WTC11 (cell line): ENCODE measurements around the gene RWDD1. TPM values are rescaled to one million over a fixed set of nuclear protein-coding genes. Genes with fewer than 3 reads are reported as not detected.

Source experiments
- ATAC-seq: fragments of 200-7000 bp; cut with Tn5 transposase; 2 replicates; pipeline ENCODE4 v1.10.0; 2021; ENCODE audit warnings: mild to moderate bottlenecking, moderate library complexity
- CTCF ChIA-PET: fragments of 300-600 bp; sonication (Branson Sonifier 250); formaldehyde crosslinking; loops from one replicate; lab custom pipeline; 2021; ENCODE audit warnings: antibody characterized with exemption; lab: Charles Lee
- POLR2A ChIA-PET: fragments of 350-600 bp; sonication (Branson Sonifier 250); formaldehyde crosslinking; loops from one replicate; lab custom pipeline; 2021; ENCODE audit warnings: antibody characterized with exemption; lab: Charles Lee
- DNase-seq: peaks from one replicate; pipeline ENCODE4 v3.0.0; 2021; ENCODE audit warnings: low spot score
- H3K27ac Mint-ChIP-seq: 2 replicates; pipeline ENCODE4 v1.8.0; 2021; ENCODE audit warnings: mixed read lengths
- H3K27me3 Mint-ChIP-seq: 2 replicates; pipeline ENCODE4 v1.8.0; 2021; ENCODE audit warnings: low read depth, mild to moderate bottlenecking, moderate library complexity, mixed read lengths
- H3K36me3 Mint-ChIP-seq: 2 replicates; pipeline ENCODE4 v1.8.0; 2021; ENCODE audit warnings: mixed read lengths
- H3K4me1 Mint-ChIP-seq: 2 replicates; pipeline ENCODE4 v1.8.0; 2022; ENCODE audit warnings: mixed read lengths
- H3K4me3 Mint-ChIP-seq: 2 replicates; pipeline ENCODE4 v1.8.0; 2021; ENCODE audit warnings: mild to moderate bottlenecking, moderate library complexity, mixed read lengths
- H3K9me3 Mint-ChIP-seq: 2 replicates; pipeline ENCODE4 v1.8.0; 2021; ENCODE audit warnings: mixed read lengths
- CREM ChIP-seq: sonication (generic); formaldehyde crosslinking; IDR thresholded peaks from 2 replicates; pipeline ENCODE4 v1.8.1; 2022; ENCODE audit warnings: mild to moderate bottlenecking, missing genetic modification reagents, moderate library complexity
- GRHL2 ChIP-seq: fragments of 250-450 bp; sonication (Bioruptor Pico); IDR thresholded peaks from 2 replicates; pipeline ENCODE4 v1.8.0; 2022; ENCODE audit warnings: mild to moderate bottlenecking, moderate library complexity; ENCODE audit not compliant: insufficient replicate concordance, severe bottlenecking
- JAZF1 ChIP-seq: fragments of 250-450 bp; sonication (Bioruptor Pico); IDR thresholded peaks from 2 replicates; pipeline ENCODE4 v1.9.0; 2021; ENCODE audit warnings: moderate library complexity, mild to moderate bottlenecking, inconsistent platforms
- MXD4 ChIP-seq: fragments of 250-450 bp; sonication (Bioruptor Pico); IDR thresholded peaks from 2 replicates; pipeline ENCODE4 v1.8.0; 2021; ENCODE audit warnings: mild to moderate bottlenecking, moderate library complexity, borderline replicate concordance
- NFATC4 ChIP-seq: fragments of 250-450 bp; sonication (Bioruptor Pico); IDR thresholded peaks from 2 replicates; pipeline ENCODE4 v1.9.0; 2021; ENCODE audit warnings: mild to moderate bottlenecking
- ZNF121 ChIP-seq: sonication (generic); formaldehyde crosslinking; IDR thresholded peaks from 2 replicates; pipeline ENCODE4 v1.8.0; 2023; ENCODE audit warnings: missing genetic modification reagents
- ZNF396 ChIP-seq: fragments of 250-450 bp; sonication (Bioruptor Pico); IDR thresholded peaks from 2 replicates; pipeline ENCODE4 v1.8.0; 2021; ENCODE audit warnings: mild to moderate bottlenecking, moderate library complexity, borderline replicate concordance
- ZNF423 ChIP-seq: fragments of 250-450 bp; sonication (Bioruptor Pico); IDR thresholded peaks from 2 replicates; pipeline ENCODE4 v2.1.2; 2022; ENCODE audit warnings: mild to moderate bottlenecking, moderate library complexity
- total RNA-seq: library from RNA; stranded (reverse); gene quantifications from 3 replicates; pipeline ENCODE4 v1.2.3, GENCODE V29; 2021
- TF ChIP-seq, protein P1 (sequence below): sonication (generic); formaldehyde crosslinking; IDR thresholded peaks from 2 replicates; pipeline ENCODE4 v1.8.1; 2023; ENCODE audit warnings: mild to moderate bottlenecking, missing genetic modification reagents, moderate library complexity
- TF ChIP-seq, protein P2 (sequence below): sonication (generic); formaldehyde crosslinking; IDR thresholded peaks from 2 replicates; pipeline ENCODE4 v1.8.1; 2023; ENCODE audit warnings: mild to moderate bottlenecking, moderate library complexity, missing genetic modification reagents
- TF ChIP-seq, protein P3 (sequence below): sonication (generic); formaldehyde crosslinking; conservative IDR thresholded peaks from 2 replicates; pipeline ENCODE4 v1.8.1; 2022; ENCODE audit warnings: mild to moderate bottlenecking, missing genetic modification reagents
- TF ChIP-seq, protein P4 (sequence below): sonication (generic); formaldehyde crosslinking; IDR thresholded peaks from 2 replicates; pipeline ENCODE4 v1.8.1; 2023; ENCODE audit warnings: mild to moderate bottlenecking, missing genetic modification reagents, borderline replicate concordance
- TF ChIP-seq, protein P5 (sequence below): sonication (generic); formaldehyde crosslinking; IDR thresholded peaks from 2 replicates; pipeline ENCODE4 v1.8.1; 2023; ENCODE audit warnings: mild to moderate bottlenecking, missing genetic modification reagents, moderate library complexity
- TF ChIP-seq, protein P6 (sequence below): fragments of 250-450 bp; sonication (Bioruptor Pico); IDR thresholded peaks from 2 replicates; pipeline ENCODE4 v2.1.2; 2022; ENCODE audit warnings: mild to moderate bottlenecking, moderate library complexity
- TF ChIP-seq, protein P7 (sequence below): sonication (generic); formaldehyde crosslinking; IDR thresholded peaks from 2 replicates; pipeline ENCODE4 v1.8.0; 2022; ENCODE audit warnings: mild to moderate bottlenecking, missing genetic modification reagents
- TF ChIP-seq, protein P8 (sequence below): sonication (generic); formaldehyde crosslinking; IDR thresholded peaks from 2 replicates; pipeline ENCODE4 v1.8.1; 2022; ENCODE audit warnings: mild to moderate bottlenecking, moderate library complexity, missing genetic modification reagents

Gene RWDD1
- total RNA-seq, 1 experiment from 2014 or later, result 33.8 TPM

DNA sequence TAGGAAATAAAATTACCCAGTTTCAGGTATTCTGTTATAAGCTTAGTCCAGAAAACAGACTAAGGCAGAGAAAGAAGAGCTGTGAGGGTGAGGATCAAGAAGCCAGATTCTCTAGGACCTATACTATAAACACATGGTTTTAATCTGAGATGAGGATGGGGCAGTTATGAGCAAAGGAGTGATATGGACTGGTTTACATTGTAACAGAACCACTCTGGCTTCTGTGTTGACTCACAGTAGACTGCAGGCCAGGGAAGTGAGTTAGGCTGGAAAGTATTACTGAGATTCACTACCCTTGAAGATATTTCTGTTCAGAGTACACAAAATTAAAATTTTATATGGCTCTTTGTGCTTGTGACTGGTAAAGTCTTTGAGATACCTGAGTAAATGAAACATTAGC lies 3.2 kb upstream of the RWDD1 start:
- Mint-ChIP-seq H3K9me3 (no peaks in the 10 kb centered on the region), H3K27ac (no peak overlapping the region), H3K4me1 (peaks cover 14% of the 10 kb centered on the region), H3K27me3 (no peaks in the 10 kb centered on the region; the same call in 1 of the 2 replicates), H3K36me3 (no peaks in the 10 kb centered on the region; the same call in 1 of the 2 replicates), H3K4me3 (no peak overlapping the region)
- POLR2A ChIA-PET, result no interaction called here
- TF ChIP-seq CREM (CRISPR knock-in tag), result no peak
- TF ChIP-seq, protein P1, sequence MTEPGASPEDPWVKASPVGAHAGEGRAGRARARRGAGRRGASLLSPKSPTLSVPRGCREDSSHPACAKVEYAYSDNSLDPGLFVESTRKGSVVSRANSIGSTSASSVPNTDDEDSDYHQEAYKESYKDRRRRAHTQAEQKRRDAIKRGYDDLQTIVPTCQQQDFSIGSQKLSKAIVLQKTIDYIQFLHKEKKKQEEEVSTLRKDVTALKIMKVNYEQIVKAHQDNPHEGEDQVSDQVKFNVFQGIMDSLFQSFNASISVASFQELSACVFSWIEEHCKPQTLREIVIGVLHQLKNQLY, result no peak
- TF ChIP-seq, protein P2, sequence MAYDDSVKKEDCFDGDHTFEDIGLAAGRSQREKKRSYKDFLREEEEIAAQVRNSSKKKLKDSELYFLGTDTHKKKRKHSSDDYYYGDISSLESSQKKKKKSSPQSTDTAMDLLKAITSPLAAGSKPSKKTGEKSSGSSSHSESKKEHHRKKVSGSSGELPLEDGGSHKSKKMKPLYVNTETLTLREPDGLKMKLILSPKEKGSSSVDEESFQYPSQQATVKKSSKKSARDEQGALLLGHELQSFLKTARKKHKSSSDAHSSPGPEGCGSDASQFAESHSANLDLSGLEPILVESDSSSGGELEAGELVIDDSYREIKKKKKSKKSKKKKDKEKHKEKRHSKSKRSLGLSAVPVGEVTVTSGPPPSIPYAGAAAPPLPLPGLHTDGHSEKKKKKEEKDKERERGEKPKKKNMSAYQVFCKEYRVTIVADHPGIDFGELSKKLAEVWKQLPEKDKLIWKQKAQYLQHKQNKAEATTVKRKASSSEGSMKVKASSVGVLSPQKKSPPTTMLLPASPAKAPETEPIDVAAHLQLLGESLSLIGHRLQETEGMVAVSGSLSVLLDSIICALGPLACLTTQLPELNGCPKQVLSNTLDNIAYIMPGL (CRISPR knock-in tag), result no peak
- no peak for TF ChIP-seq ZNF396
- TF ChIP-seq JAZF1, result no peak
- TF ChIP-seq ZNF423, result no peak
- TF ChIP-seq NFATC4 (CRISPR knock-in tag), result no peak
- TF ChIP-seq MXD4 (CRISPR knock-in tag), result no peak
- TF ChIP-seq, protein P3, sequence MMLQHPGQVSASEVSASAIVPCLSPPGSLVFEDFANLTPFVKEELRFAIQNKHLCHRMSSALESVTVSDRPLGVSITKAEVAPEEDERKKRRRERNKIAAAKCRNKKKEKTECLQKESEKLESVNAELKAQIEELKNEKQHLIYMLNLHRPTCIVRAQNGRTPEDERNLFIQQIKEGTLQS, result no peak
- TF ChIP-seq, protein P4, sequence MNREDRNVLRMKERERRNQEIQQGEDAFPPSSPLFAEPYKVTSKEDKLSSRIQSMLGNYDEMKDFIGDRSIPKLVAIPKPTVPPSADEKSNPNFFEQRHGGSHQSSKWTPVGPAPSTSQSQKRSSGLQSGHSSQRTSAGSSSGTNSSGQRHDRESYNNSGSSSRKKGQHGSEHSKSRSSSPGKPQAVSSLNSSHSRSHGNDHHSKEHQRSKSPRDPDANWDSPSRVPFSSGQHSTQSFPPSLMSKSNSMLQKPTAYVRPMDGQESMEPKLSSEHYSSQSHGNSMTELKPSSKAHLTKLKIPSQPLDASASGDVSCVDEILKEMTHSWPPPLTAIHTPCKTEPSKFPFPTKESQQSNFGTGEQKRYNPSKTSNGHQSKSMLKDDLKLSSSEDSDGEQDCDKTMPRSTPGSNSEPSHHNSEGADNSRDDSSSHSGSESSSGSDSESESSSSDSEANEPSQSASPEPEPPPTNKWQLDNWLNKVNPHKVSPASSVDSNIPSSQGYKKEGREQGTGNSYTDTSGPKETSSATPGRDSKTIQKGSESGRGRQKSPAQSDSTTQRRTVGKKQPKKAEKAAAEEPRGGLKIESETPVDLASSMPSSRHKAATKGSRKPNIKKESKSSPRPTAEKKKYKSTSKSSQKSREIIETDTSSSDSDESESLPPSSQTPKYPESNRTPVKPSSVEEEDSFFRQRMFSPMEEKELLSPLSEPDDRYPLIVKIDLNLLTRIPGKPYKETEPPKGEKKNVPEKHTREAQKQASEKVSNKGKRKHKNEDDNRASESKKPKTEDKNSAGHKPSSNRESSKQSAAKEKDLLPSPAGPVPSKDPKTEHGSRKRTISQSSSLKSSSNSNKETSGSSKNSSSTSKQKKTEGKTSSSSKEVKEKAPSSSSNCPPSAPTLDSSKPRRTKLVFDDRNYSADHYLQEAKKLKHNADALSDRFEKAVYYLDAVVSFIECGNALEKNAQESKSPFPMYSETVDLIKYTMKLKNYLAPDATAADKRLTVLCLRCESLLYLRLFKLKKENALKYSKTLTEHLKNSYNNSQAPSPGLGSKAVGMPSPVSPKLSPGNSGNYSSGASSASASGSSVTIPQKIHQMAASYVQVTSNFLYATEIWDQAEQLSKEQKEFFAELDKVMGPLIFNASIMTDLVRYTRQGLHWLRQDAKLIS (CRISPR knock-in tag), result no peak
- TF ChIP-seq, protein P5, sequence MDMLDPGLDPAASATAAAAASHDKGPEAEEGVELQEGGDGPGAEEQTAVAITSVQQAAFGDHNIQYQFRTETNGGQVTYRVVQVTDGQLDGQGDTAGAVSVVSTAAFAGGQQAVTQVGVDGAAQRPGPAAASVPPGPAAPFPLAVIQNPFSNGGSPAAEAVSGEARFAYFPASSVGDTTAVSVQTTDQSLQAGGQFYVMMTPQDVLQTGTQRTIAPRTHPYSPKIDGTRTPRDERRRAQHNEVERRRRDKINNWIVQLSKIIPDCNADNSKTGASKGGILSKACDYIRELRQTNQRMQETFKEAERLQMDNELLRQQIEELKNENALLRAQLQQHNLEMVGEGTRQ (CRISPR knock-in tag), result no peak
- TF ChIP-seq GRHL2 (CRISPR knock-in tag), result no peak
- TF ChIP-seq, protein P6, sequence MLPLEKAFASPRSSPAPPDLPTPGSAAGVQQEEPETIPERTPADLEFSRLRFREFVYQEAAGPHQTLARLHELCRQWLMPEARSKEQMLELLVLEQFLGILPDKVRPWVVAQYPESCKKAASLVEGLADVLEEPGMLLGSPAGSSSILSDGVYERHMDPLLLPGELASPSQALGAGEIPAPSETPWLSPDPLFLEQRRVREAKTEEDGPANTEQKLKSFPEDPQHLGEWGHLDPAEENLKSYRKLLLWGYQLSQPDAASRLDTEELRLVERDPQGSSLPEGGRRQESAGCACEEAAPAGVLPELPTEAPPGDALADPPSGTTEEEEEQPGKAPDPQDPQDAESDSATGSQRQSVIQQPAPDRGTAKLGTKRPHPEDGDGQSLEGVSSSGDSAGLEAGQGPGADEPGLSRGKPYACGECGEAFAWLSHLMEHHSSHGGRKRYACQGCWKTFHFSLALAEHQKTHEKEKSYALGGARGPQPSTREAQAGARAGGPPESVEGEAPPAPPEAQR (CRISPR knock-in tag), result no peak
- TF ChIP-seq, protein P7, sequence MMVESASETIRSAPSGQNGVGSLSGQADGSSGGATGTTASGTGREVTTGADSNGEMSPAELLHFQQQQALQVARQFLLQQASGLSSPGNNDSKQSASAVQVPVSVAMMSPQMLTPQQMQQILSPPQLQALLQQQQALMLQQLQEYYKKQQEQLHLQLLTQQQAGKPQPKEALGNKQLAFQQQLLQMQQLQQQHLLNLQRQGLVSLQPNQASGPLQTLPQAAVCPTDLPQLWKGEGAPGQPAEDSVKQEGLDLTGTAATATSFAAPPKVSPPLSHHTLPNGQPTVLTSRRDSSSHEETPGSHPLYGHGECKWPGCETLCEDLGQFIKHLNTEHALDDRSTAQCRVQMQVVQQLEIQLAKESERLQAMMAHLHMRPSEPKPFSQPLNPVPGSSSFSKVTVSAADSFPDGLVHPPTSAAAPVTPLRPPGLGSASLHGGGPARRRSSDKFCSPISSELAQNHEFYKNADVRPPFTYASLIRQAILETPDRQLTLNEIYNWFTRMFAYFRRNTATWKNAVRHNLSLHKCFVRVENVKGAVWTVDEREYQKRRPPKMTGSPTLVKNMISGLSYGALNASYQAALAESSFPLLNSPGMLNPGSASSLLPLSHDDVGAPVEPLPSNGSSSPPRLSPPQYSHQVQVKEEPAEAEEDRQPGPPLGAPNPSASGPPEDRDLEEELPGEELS (CRISPR knock-in tag), result no peak
- TF ChIP-seq ZNF121 (CRISPR knock-in tag), result no peak
- TF ChIP-seq, protein P8, sequence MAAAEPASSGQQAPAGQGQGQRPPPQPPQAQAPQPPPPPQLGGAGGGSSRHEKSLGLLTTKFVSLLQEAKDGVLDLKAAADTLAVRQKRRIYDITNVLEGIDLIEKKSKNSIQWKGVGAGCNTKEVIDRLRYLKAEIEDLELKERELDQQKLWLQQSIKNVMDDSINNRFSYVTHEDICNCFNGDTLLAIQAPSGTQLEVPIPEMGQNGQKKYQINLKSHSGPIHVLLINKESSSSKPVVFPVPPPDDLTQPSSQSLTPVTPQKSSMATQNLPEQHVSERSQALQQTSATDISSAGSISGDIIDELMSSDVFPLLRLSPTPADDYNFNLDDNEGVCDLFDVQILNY (CRISPR knock-in tag), result no peak
- DNase-seq (no peak), ATAC-seq (no peak)
- CTCF ChIA-PET, result no interaction called here
